ENCODE results near the gene PPP1R15B.

GRCh38 chr1:204409123-204409522 lies 2.5 kb downstream of the PPP1R15B start:
- TF ChIP-seq CTCF (IDR thresholded peaks at IDR 0.05) (no peak), POLR2A (IDR thresholded peaks at IDR 0.05) (no peak)

Data from heart left ventricle (tissue), 13 donors.